H1 (cell line): ENCODE results near the gene SMIM7. TPM values are rescaled to one million over a fixed set of nuclear protein-coding genes. Genes with fewer than 3 reads are reported as not detected.

ENCODE experiments used
- CBX8 ChIP-seq: fragments of 300-800, 300-1000 bp; sonication (generic); IDR thresholded peaks from 2 replicates; pipeline ENCODE4 v1.7.1; 2016; ENCODE audit warnings: low read depth, low read length, borderline replicate concordance
- polyA plus RNA-seq, 7 experiments: library from polyadenylated mRNA; depleted of rRNA in 3 of 7; stranded (reverse) in 5 of 7; unstranded in 2 of 7; fragments of >200 nt in 5 of 7; fragments of 200-250 nt in 2 of 7; gene quantifications; 1 replicate in 5 of 7; 2 replicates in 1 of 7; 4 replicates in 1 of 7; pipeline versions ENCODE4 v1.2.1 to v1.2.3, GENCODE V29; 2011 to 2013; ENCODE audit warnings: missing spikeins in 2 of 7, mixed read lengths in 2 of 7
- total RNA-seq: library from RNA; stranded (reverse); fragmentation: NEBNext Ultra II Directional; extraction: Animal tissue kit (Norgen Biotek cat#: 25700); gene quantifications from 2 replicates; pipeline ENCODE4 v1.2.1, GENCODE V29; 2021

Gene SMIM7
- total and polyA plus RNA-seq, 2 of the 8 experiments (the other 6 are each of a cell fraction or from before 2014, with no cell fraction given) = 55.5 to 67.5 TPM

DNA sequence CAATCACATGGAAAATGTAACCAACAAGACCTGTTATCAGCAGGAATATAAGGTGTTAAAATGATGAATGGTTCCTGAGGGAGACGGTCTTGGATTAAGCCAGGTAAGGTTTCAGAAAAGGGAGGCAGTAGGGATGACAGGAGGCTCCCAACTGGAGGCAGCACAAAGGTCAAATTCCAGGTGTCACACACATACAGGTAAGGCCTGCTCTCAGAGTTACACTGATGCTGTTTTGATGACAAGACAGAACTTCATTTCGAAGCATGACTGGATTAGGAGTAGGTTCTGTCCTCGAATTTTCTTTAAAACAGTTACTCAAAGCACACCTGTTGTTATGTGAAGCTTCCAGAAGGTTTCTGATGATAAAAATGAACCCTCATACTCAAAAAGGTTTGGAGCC, 39.4 kb downstream of the SMIM7 start (continued):
- TF ChIP-seq CBX8 = no peak
- TF ChIP-seq, all 59 proteins: peak for 0
